ENCODE data around the gene LNPEP.

Gene LNPEP

DNA sequence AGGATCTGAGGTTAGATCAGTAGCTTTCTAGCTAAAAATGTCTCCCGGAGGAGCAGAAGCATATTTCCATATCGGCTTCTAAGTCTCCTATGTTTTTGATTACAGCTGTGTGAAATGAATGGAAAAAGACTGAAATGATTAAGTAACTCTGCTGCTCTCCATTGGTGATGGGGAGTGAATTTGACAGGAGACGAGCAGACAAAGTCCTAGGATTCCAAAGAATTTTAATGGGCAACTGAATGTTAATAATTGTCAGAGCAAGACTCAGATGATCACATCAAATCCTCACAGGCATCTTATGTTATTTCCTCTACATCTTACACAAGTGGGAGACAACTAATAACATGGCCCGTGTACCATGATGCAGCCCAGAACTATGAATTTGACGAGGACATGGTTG lies 139.8 kb downstream of the LNPEP start:
- Histone ChIP-seq H3K27ac (ENCODE audit: low read depth, low read length) (no peak overlapping the region), H3K4me1 (ENCODE audit: control insufficient read depth, low read length) (no peaks in the 10 kb centered on the region), H3K4me3 (ENCODE audit: low read length) (no peak overlapping the region), H3K36me3 (ENCODE audit: control insufficient read depth, low read length) (no peaks in the 10 kb centered on the region), H4K20me1 (ENCODE audit: control insufficient read depth, insufficient read depth, low read depth, low read length) (no peaks in the 10 kb centered on the region), H3K9me2 (replicated peaks; ENCODE audit: control insufficient read depth, low read length) (no peaks in the 10 kb centered on the region), H3K79me2 (ENCODE audit: control insufficient read depth, low read length) (no peaks in the 10 kb centered on the region), H3K27me3 (ENCODE audit: control insufficient read depth, low read length) (no peaks in the 10 kb centered on the region), H3F3A (ENCODE audit: control insufficient read depth, insufficient read depth) (no peaks in the 10 kb centered on the region), H3K4me2 (ENCODE audit: low read length) (no peak overlapping the region), H3K9me3 (ENCODE audit: control insufficient read depth, insufficient read depth, low read length) (no peaks in the 10 kb centered on the region)
- no peak for TF ChIP-seq CTCF (IDR thresholded peaks at IDR 0.05; ENCODE audit: low read depth, low read length, poor library complexity, severe bottlenecking)
- no peak for TF ChIP-seq EZH2phosphoT487 (IDR thresholded peaks at IDR 0.05; ENCODE audit: borderline replicate concordance, low read length)

DNA sequence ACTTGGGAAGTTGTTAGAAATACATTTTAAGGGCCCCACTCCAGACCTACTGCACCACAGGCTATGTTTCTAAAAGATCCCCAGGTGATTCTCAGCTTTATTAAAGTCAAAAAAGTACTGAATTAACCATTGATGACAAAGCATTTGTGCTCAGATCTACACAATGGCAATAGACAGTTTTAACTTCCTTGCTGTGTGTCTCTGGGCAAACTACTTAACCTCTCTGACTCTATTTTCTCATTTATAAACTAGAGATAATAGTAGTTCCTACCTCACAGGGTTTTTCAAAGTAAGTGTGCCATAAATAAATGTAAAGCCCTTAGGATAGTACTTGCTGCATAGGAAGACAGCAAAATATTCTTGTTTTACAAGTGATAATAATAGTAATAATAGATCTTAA lies 140.2 kb downstream of the LNPEP start:
- no peak overlapping the region for H3K4me2 ChIP-seq (ENCODE audit: low read length)
- no peaks in the 10 kb centered on the region for H3K9me2 ChIP-seq (replicated peaks; ENCODE audit: control insufficient read depth, low read length)
- no peaks in the 10 kb centered on the region for H3F3A ChIP-seq (ENCODE audit: control insufficient read depth, insufficient read depth)
- H3K9me3 ChIP-seq (ENCODE audit: control insufficient read depth, insufficient read depth, low read length), result no peaks in the 10 kb centered on the region
- no peaks in the 10 kb centered on the region for H3K4me1 ChIP-seq (ENCODE audit: control insufficient read depth, low read length)
- no peaks in the 10 kb centered on the region for H3K27me3 ChIP-seq (ENCODE audit: control insufficient read depth, low read length)
- no peaks in the 10 kb centered on the region for H3K79me2 ChIP-seq (ENCODE audit: control insufficient read depth, low read length)
- TF ChIP-seq CTCF (IDR thresholded peaks at IDR 0.05; ENCODE audit: low read depth, low read length, poor library complexity, severe bottlenecking), result no peak
- TF ChIP-seq EZH2phosphoT487 (IDR thresholded peaks at IDR 0.05; ENCODE audit: borderline replicate concordance, low read length), result no peak
- H3K27ac ChIP-seq (ENCODE audit: low read depth, low read length), result no peak overlapping the region
- no peak overlapping the region for H3K4me3 ChIP-seq (ENCODE audit: low read length)
- no peaks in the 10 kb centered on the region for H3K36me3 ChIP-seq (ENCODE audit: control insufficient read depth, low read length)
- no peaks in the 10 kb centered on the region for H4K20me1 ChIP-seq (ENCODE audit: control insufficient read depth, insufficient read depth, low read depth, low read length)

DNA sequence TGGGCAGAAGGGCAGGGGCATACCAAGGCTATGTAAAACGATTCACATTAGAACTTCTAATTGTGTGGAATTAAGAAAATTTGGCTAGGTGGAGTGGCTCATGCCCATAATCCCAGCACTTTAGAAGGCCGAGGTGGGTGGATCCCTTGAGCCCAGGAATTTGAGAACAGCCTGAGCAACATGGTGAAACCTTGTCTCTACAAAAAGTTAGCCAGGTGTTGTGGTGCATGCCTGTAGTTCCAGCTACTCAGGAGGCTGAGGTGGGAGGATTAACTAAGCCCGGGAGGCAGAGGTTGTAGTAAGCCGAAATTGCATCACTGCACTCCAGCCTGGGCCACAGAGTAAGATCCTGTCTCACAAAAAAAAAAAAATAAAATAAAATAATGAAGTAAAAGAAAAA lies 141.4 kb downstream of the LNPEP start:
- no peak overlapping the region for H3K4me2 ChIP-seq (ENCODE audit: low read length)
- TF ChIP-seq CTCF (IDR thresholded peaks at IDR 0.05; ENCODE audit: low read depth, low read length, poor library complexity, severe bottlenecking) (no peak), EZH2phosphoT487 (IDR thresholded peaks at IDR 0.05; ENCODE audit: borderline replicate concordance, low read length) (no peak)
- H3K4me3 ChIP-seq (ENCODE audit: low read length), result no peak overlapping the region
- no peaks in the 10 kb centered on the region for H3K9me3 ChIP-seq (ENCODE audit: control insufficient read depth, insufficient read depth, low read length)
- no peaks in the 10 kb centered on the region for H3K36me3 ChIP-seq (ENCODE audit: control insufficient read depth, low read length)
- H3F3A ChIP-seq (ENCODE audit: control insufficient read depth, insufficient read depth), result no peaks in the 10 kb centered on the region
- H4K20me1 ChIP-seq (ENCODE audit: control insufficient read depth, insufficient read depth, low read depth, low read length), result no peaks in the 10 kb centered on the region
- no peaks in the 10 kb centered on the region for H3K79me2 ChIP-seq (ENCODE audit: control insufficient read depth, low read length)
- no peak overlapping the region for H3K27ac ChIP-seq (ENCODE audit: low read depth, low read length)
- no peaks in the 10 kb centered on the region for H3K4me1 ChIP-seq (ENCODE audit: control insufficient read depth, low read length)
- H3K27me3 ChIP-seq (ENCODE audit: control insufficient read depth, low read length), result peaks cover 3% of the 10 kb centered on the region; the same call in 1 of the 2 replicates
- no peaks in the 10 kb centered on the region for H3K9me2 ChIP-seq (replicated peaks; ENCODE audit: control insufficient read depth, low read length)
